ENCODE data around the gene SPRED3. TPM values are rescaled to one million over a fixed set of nuclear protein-coding genes. Genes with fewer than 3 reads are reported as not detected.
A peak's percentile ranks its signal among the peaks of the same experiment; 100 is the strongest.

SPRED3 gene
- total RNA-seq, 1 experiment from 2014 or later, result 5.6 TPM

- POLR2A ChIA-PET, result interaction anchor here (0.6 to 4.0 kb wide), 5 partner anchors 10 to 1882 kb away, joined by 3 to 46 read pairs (median 5); partner anchors contain the start of genes FAM98C and PSMD8
- Mint-ChIP-seq H3K4me1 (ENCODE audit: insufficient read depth, unreplicated experiment) (peaks cover 16% of the 10 kb centered on the region), H3K27ac (ENCODE audit: low read depth, unreplicated experiment) (no peak overlapping the region), H3K36me3 (ENCODE audit: insufficient read depth, unreplicated experiment) (peaks cover 14% of the 10 kb centered on the region), H3K27me3 (ENCODE audit: insufficient read depth, unreplicated experiment) (no peaks in the 10 kb centered on the region), H3K4me3 (ENCODE audit: unreplicated experiment) (peak overlapping the region; percentile 86), H3K9me3 (ENCODE audit: unreplicated experiment) (no peaks in the 10 kb centered on the region)
- TF ChIP-seq CTCF (IDR thresholded peaks at IDR 0.05; ENCODE audit: unreplicated experiment), result no peak
- intact Hi-C loops (cut with micrococcal nuclease), result loop anchor here (1.0 to 2.0 kb wide), 2 partner anchors 13 to 53 kb away; no protein-coding TSS in a partner anchor
- peak; percentile 85 for DNase-seq (ENCODE audit: unreplicated experiment)
- CTCF ChIA-PET, result interaction anchor here (0.8 to 1.8 kb wide), 2 partner anchors 14 to 491 kb away, joined by 3 to 10 read pairs; partner anchors contain the start of gene FAM98C
- no TSS peak for BruUV-seq (replicated peaks)
Observed at GRCh38 chr19:38389101-38389925, 816 bp downstream of the SPRED3 start.

GRCh38 chr19:38389957-38390924 is 1.7 kb downstream of the SPRED3 start:
- intact Hi-C loops (cut with micrococcal nuclease), result loop anchor here (1.0 to 2.0 kb wide), 2 partner anchors 12 to 53 kb away; no protein-coding TSS in a partner anchor

GRCh38 chr19:38391911-38392464 is 3.5 kb downstream of the SPRED3 start:
- H3K27me3 Mint-ChIP-seq (ENCODE audit: insufficient read depth, unreplicated experiment), result no peaks in the 10 kb centered on the region
- H3K36me3 Mint-ChIP-seq (ENCODE audit: insufficient read depth, unreplicated experiment), result peaks cover 17% of the 10 kb centered on the region
- POLR2A ChIA-PET, result interaction anchor here (0.6 kb wide), 1 partner anchor 1007 kb away, joined by 3 read pairs; no protein-coding TSS in a partner anchor
- no peaks in the 10 kb centered on the region for H3K9me3 Mint-ChIP-seq (ENCODE audit: unreplicated experiment)
- no peak overlapping the region for H3K4me3 Mint-ChIP-seq (ENCODE audit: unreplicated experiment)
- no peak for DNase-seq (ENCODE audit: unreplicated experiment)
- BruUV-seq (replicated peaks), result no TSS peak
- H3K4me1 Mint-ChIP-seq (ENCODE audit: insufficient read depth, unreplicated experiment), result peaks cover 16% of the 10 kb centered on the region
- CTCF ChIA-PET, result interaction anchor here (0.9 kb wide), 1 partner anchor 11 kb away, joined by 3 read pairs; the partner anchor contains the start of gene FAM98C
- intact Hi-C loops (cut with micrococcal nuclease), result no loop called here
- H3K27ac Mint-ChIP-seq (ENCODE audit: low read depth, unreplicated experiment), result no peak overlapping the region
- TF ChIP-seq CTCF (IDR thresholded peaks at IDR 0.05; ENCODE audit: unreplicated experiment), result no peak

More at GRCh38 chr19:38389957-38390924, 1.7 kb downstream of the SPRED3 start:
- Mint-ChIP-seq H3K9me3 (ENCODE audit: unreplicated experiment) (no peaks in the 10 kb centered on the region), H3K4me3 (ENCODE audit: unreplicated experiment) (peak overlapping the region; percentile 86), H3K27me3 (ENCODE audit: insufficient read depth, unreplicated experiment) (no peaks in the 10 kb centered on the region), H3K27ac (ENCODE audit: low read depth, unreplicated experiment) (no peak overlapping the region), H3K36me3 (ENCODE audit: insufficient read depth, unreplicated experiment) (peaks cover 11% of the 10 kb centered on the region), H3K4me1 (ENCODE audit: insufficient read depth, unreplicated experiment) (peaks cover 16% of the 10 kb centered on the region)
- DNase-seq (ENCODE audit: unreplicated experiment), result no peak
- ChIA-PET CTCF (interaction anchor here (0.6 to 1.8 kb wide), 2 partner anchors 13 to 32 kb away, joined by 3 to 10 read pairs; partner anchors contain the start of gene FAM98C), POLR2A (interaction anchor here (0.6 to 4.0 kb wide), 3 partner anchors 9 to 190 kb away, joined by 3 to 46 read pairs (median 5); partner anchors contain the start of gene PSMD8)
- no peak for TF ChIP-seq CTCF (IDR thresholded peaks at IDR 0.05; ENCODE audit: unreplicated experiment)
- BruUV-seq (replicated peaks), result no TSS peak

Data from MCF 10A (cell line).